Smooth muscle cell of the brain vasculature (primary cell): Measurements from ENCODE around the gene SFXN3.
"Not testable (repeated sequence)": the region's sequence is repeated elsewhere in the genome, so short reads cannot be mapped to it uniquely, and the experiment has no call there.

ENCODE experiments used
- DNase-seq: peaks from one replicate; pipeline ENCODE4 v3.0.0-alpha.2; 2012; ENCODE audit warnings: low read depth, low spot score

The SFXN3 gene

DNA sequence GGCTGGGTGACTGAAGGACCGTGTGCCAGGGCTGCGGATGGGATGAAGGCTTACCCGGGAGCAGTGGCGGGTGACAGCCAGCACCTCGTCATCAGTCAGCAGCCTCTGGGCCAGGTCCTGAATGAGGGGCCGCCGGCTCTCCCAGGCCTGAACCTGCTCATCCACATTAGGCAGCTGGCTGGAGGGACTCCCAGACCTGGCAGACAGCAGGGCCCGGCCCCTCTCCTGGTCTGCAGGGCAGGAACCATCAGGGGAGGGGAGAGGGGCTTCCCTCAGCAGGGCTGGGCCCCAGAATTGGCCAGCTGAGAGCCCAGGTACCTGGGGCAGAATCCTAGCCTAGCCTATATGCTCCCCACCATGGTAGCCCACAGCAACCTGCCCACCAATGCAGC lies 15.5 kb upstream of the SFXN3 start:
- DNase-seq: no peak

- no peak for DNase-seq
These were observed 14.2 kb upstream of the SFXN3 start for GRCh38 chr10:101016814-101017213.

GRCh38 chr10:101018118-101018599 lies 12.9 kb upstream of the SFXN3 start:
- DNase-seq: no peak

DNA sequence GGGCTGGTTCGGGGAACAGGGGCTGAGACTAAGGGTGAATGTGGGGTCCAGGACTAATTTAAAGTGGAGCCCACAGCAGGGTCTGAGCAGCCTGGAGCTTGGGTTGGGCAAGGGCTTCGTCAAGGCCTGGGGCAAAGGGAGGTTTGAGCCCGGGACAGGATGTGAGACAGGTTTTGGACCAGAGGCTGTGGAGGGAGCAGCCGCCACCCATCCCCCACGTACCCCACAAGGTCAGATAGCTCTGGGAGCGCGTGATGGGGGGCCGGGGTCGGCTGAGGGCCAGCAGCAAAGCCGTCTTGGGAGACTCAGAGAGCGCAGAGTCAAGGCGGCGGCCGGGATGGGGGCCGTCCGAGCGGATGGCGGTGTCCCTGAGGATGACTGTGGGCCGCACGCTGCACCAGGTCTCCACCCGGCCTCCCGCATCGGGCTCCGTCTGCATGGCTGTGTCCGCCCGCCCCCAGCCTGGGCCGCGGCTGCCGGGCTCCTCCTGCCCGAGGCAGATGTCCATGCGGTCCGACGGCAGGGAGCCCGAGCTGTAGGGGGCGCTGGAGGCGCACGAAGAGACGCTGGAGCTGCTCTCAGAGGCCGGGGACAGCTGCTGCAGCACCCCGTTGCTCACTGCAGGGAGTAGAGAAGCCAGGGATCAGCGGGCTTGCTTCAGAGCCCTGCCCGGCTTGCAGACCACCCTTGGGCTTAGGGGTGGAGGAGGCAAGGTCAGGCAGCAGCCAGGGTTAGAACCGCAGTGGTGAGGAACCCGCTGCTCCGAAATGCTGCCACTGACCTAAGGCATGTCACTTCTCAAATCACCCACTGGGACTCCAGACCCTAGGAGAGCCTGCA lies 12.2 kb upstream of the SFXN3 start:
- peak; percentile 84 for DNase-seq

- DNase-seq: no peak
These were observed 11.7 kb upstream of the SFXN3 start for GRCh38 chr10:101019440-101019703.

DNA sequence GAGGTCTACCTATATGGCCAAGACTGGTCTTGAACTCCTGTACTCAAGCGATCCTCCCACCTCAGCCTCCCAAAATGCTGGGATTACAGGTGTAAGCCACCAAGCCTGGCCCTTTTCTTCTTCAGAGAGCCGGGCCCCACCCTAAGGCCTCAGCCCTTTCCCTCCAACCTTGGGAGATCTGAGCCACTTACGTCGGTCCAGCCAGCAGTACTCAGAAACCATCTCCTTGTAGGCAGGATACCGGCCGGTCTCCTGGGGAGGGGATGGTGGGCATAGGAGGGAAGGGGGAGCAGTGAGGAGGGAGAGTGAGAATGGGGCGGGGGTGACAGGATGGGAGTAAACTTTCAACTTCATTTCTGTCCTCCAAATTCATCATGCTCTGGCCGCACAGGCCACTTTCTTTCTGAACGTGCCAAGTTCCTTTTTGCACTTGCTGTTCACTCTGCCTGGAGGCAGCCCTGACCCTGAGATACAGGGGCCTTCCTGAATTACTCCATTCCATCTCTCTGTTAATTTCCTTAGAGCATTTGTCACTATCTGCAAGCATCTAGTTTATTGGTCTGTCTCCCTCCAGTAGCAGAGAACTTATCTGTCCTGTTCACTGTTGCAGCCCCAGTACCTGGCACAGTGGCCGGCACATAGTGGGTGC lies 10.5 kb upstream of the SFXN3 start:
- no peak for DNase-seq

- DNase-seq: no peak
These were observed 9.8 kb upstream of the SFXN3 start for GRCh38 chr10:101021239-101021638.

GRCh38 chr10:101021692-101022251 lies 9.3 kb upstream of the SFXN3 start:
- no peak for DNase-seq

GRCh38 chr10:101022967-101023705 lies 7.9 kb upstream of the SFXN3 start:
- DNase-seq: no peak

- no peak for DNase-seq
These were observed 3.8 kb upstream of the SFXN3 start for GRCh38 chr10:101027106-101027720.

DNA sequence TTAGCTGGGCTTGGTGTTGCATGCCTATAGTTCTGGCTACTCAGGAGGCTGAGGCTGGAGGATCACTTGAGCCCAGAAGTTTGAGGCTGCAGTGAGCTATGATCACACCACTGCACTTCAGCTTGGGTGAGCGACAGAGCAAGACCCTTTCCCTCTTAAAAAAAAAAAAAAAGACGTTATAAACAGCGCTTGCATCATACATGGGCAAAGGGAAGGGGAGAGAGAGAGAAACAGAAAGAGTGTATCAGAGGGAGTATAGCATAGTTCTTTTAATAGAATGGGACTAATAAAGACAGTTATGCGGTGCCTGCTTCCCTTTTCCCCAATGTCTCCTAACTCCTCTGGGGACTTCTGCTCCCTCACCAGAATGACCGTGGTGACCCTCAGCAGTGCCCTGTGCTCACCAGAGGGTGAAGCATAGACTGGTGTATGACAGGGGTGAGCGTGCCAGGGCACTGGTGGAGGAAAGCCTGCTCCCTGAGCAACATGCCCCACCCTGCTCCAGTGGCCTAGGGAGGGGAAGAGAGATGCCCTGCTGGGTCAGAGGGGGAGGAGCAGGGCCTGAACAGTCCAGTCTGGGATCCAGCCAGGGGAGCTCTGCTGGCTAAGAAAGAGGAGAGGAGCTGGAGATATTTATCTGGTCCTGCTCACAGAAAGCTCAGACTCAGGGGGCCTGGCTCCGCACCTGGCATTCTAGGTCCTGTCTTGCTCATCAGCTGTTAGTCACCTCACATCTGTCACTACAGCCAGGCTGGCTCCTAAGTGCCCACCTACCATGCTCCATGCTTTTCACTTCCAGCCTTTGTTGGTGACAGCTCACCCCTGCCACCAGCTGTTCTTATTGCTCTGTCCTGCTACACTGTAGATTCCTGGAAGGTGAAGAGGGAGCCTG lies 2.3 kb upstream of the SFXN3 start:
- no peak for DNase-seq

DNA sequence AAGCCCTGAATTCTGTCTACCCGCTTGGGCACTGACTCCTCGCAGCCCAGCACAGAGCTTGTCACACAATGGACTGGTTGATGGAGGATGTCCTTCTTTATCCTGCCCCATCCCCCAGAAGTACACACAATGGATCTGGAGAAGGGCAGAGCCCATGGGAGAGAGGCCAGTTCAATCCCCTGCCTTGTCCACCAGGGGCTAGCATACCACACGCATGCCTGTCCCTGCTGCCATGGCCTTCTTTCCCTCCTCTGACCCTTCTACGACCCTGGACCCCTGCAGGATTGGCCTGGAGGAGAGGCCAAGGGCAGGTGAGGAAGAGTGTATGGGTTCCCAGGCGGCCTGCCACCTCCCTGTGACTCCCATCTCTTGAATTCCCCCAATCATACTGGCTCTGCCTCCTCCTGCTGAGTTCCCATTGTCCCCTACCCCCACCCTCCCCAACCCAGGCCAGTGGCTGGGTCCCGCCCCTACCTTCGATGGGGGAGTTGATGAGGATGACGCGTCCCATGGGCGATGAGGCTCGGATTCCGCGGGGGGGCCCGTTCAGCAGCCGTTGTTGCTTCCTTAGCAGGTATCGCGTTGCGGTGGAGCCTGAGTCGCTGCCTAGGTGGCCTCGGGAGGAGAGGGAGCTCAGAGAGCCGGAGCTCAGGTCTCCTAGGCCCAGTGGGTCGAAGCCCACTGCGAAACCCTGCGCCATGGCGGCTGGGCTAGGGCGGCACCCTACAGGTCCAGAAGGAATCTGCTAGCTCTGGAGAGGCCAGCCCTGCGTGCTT lies 1.3 kb upstream of the SFXN3 start:
- DNase-seq: no peak

DNA sequence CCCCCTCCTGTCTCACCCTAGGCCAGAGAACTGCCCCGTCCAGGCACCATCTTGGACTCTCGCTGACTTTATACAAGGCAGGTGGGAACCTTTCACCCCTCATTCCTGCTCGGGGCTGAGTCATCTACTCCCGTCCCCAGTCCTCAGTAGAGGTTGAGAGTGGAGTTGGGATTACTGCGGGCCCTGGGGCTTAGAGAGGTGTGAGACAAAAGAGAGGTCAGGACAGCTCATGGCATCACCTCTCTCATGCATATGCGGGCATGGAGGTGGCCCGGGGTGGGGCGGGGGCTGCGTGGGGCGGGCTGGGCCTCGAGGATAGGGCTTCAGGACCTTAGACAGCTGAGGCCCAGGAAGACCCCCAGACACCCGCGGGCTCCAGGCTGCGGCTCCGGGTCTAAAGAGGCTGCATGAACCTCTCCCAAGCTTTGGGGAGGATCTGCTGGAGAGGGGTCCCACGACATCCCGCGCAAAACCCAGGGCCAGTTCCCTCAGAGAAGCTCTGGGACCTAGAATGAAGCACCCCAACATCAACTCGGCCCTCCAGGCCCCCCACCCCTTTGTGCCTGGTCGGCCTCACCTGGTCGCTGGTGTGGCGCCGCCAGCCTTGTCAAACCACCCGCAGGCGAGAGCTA lies 422 bp upstream of the SFXN3 start:
- DNase-seq: no peak

- DNase-seq: no peak
These were observed 982 bp downstream of the SFXN3 start for GRCh38 chr10:101031796-101032636.

DNA sequence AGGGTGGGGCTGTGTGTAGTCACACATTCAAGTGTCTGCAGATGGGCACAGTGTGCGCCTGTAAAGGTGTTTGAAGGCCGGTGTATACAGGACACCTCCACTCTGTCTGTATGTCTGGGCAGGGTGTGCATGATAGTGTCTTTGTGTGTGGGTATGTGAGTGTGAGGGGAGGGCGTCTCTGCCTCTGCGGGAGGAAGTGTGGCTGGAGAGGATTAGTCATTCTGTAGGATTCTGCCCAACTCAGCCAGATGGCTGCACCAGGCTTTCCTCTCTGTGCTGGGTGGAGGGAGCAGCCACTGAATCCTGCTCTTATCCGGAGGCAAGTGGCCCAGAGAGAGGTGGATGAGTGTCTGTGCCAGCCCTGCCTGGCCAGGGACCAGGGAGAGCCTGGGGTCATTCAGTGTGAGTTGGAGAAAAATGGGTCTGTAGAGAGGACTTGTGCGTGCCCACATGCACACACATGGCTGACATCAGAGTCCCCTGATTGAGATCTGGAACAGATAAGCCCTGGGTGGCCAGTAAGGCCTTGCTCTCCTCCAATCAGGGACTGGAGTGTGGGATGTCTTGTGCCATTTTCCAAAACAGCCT lies 1.7 kb downstream of the SFXN3 start:
- no peak for DNase-seq

- no peak for DNase-seq
These were observed 2.2 kb downstream of the SFXN3 start for GRCh38 chr10:101033276-101033675.

GRCh38 chr10:101034404-101034803 lies 3.4 kb downstream of the SFXN3 start:
- not testable (repeated sequence) for DNase-seq

DNA sequence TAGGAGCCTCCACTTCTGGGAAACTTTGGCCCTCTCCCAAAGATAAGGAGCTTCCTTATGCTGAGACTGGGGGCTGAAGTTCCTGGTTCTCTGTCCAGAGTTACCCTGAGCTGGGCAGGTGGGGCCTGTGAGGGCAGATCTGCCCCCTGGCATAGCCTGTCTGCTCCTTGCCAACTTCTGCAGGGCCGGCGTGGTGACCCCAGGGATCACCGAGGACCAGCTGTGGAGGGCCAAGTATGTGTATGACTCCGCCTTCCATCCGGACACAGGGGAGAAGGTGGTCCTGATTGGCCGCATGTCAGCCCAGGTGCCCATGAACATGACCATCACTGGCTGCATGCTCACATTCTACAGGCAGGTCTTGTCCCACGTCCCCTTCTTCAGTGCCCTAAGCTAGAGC lies 4.3 kb downstream of the SFXN3 start:
- no peak for DNase-seq
